HG02884 (cell line): Measurements from ENCODE around the gene WDR87.
"Not testable (repeated sequence)": the region's sequence is repeated elsewhere in the genome, so short reads cannot be mapped to it uniquely, and the experiment has no call there.

ENCODE experiments used
- ATAC-seq: cut with Tn5 transposase; IDR thresholded peaks from one replicate; pipeline ENCODE4 v1.9.1; 2021; ENCODE audit warnings: mild to moderate bottlenecking, moderate library complexity; ENCODE audit not compliant: unreplicated experiment

WDR87 gene

GRCh38 chr19:37931881-37932655, 25.7 kb upstream of the WDR87 start:
- no peak for ATAC-seq

- no peak for ATAC-seq
These were observed 24.0 kb upstream of the WDR87 start for GRCh38 chr19:37930416-37930815.

- ATAC-seq, result no peak
These were observed 23.0 kb upstream of the WDR87 start for GRCh38 chr19:37929355-37929923.

- ATAC-seq, result peak; percentile 49
These were observed 22.3 kb upstream of the WDR87 start for GRCh38 chr19:37928527-37929286.

- no peak for ATAC-seq
These were observed 20.3 kb upstream of the WDR87 start for GRCh38 chr19:37926711-37927110.

GRCh38 chr19:37926255-37926654, 19.9 kb upstream of the WDR87 start:
- no peak for ATAC-seq

GRCh38 chr19:37925212-37925611, 18.8 kb upstream of the WDR87 start:
- ATAC-seq, result no peak

GRCh38 chr19:37924573-37924972, 18.2 kb upstream of the WDR87 start:
- ATAC-seq, result not testable (repeated sequence)

- no peak for ATAC-seq
These were observed 14.4 kb upstream of the WDR87 start for GRCh38 chr19:37920591-37921450.

- ATAC-seq, result no peak
These were observed 8.5 kb upstream of the WDR87 start for GRCh38 chr19:37914908-37915307.

GRCh38 chr19:37909661-37910199, 3.3 kb upstream of the WDR87 start:
- no peak for ATAC-seq

- ATAC-seq, result no peak
These were observed 1.5 kb upstream of the WDR87 start for GRCh38 chr19:37907735-37908455.

GRCh38 chr19:37906869-37907734, 708 bp upstream of the WDR87 start, which contains the start of gene SIPA1L3:
Gene SIPA1L3, plus strand, starts transcription at chr19:37907208. Its CDS starts 174,358 bp downstream, at chr19:38081566.
- ATAC-seq, result peak; percentile 60

- no peak for ATAC-seq
These were observed 3.3 kb downstream of the WDR87 start for GRCh38 chr19:37903096-37903495.

GRCh38 chr19:37902668-37903067, 3.7 kb downstream of the WDR87 start:
- ATAC-seq, result no peak

GRCh38 chr19:37899966-37900365, 6.4 kb downstream of the WDR87 start:
- no peak for ATAC-seq

GRCh38 chr19:37899453-37899852, 6.9 kb downstream of the WDR87 start:
- ATAC-seq, result no peak

- ATAC-seq, result no peak
These were observed 10.2 kb downstream of the WDR87 start for GRCh38 chr19:37896180-37896579.
